Fibroblast of skin of back (primary cell): Measurements from ENCODE around the gene SCGB1D4.

Experiments
- DNase-seq: peaks from one replicate; pipeline ENCODE4 v3.0.0-alpha.2; 2013

SCGB1D4 gene

GRCh38 chr11:62273789-62274275, 25.0 kb downstream of the SCGB1D4 start:
- DNase-seq, result no peak

GRCh38 chr11:62273284-62273683, 25.6 kb downstream of the SCGB1D4 start:
- DNase-seq, result no peak

- no peak for DNase-seq
Observed at GRCh38 chr11:62269654-62270278, 29.1 kb downstream of the SCGB1D4 start, which contains the start of gene SCGB2A2. TSS of gene SCGB2A2 (plus strand) at chr11:62270158. CDS start at chr11:62270217, 59 bp downstream.

GRCh38 chr11:62267576-62267975, 31.3 kb downstream of the SCGB1D4 start:
- no peak for DNase-seq

GRCh38 chr11:62267050-62267449, 31.8 kb downstream of the SCGB1D4 start:
- DNase-seq, result no peak

GRCh38 chr11:62266558-62266957, 32.3 kb downstream of the SCGB1D4 start:
- no peak for DNase-seq

- no peak for DNase-seq
Observed at GRCh38 chr11:62264004-62264403, 34.9 kb downstream of the SCGB1D4 start.

GRCh38 chr11:62260261-62260953, 38.5 kb downstream of the SCGB1D4 start:
- no peak for DNase-seq

GRCh38 chr11:62256281-62256680, 42.6 kb downstream of the SCGB1D4 start:
- no peak for DNase-seq

- DNase-seq, result no peak
Observed at GRCh38 chr11:62253999-62254542, 44.8 kb downstream of the SCGB1D4 start.

- DNase-seq, result no peak
Observed at GRCh38 chr11:62251698-62252097, 47.2 kb downstream of the SCGB1D4 start.
